PC-9 (cell line): ENCODE data around the gene TCF4. TPM values are rescaled to one million over a fixed set of nuclear protein-coding genes. Genes with fewer than 3 reads are reported as not detected.

Source experiments
- BruUV-seq: library from RNA; stranded (reverse); fragments of 400-500 nt; replicated peaks from 2 replicates; lab custom pipeline; 2021; lab: Mats Ljungman, UMichigan
- CTCF ChIA-PET: fragments of 300-600 bp; sonication (Branson Sonifier 250); formaldehyde crosslinking; loops from one replicate; lab custom pipeline; 2022; ENCODE audit warnings: antibody characterized with exemption; lab: Charles Lee
- POLR2A ChIA-PET: fragments of 300-600 bp; sonication (Branson Sonifier 250); formaldehyde crosslinking; loops from one replicate; lab custom pipeline; 2022; ENCODE audit warnings: antibody characterized with exemption; ENCODE audit not compliant: unreplicated experiment; lab: Charles Lee
- DNase-seq, 2 experiments: peaks; one replicate each; pipeline versions ENCODE4 v3.0.0 to v3.0.0-alpha.2; 2015 to 2022; ENCODE audit warnings: mixed read lengths in 1 of 2
- H2AFZ ChIP-seq: fragments of 200-600 bp; sonication (generic); 2 replicates; pipeline ENCODE4 v1.8.1; 2017; ENCODE audit warnings: antibody characterized with exemption
- H3F3A ChIP-seq: fragments of 200-600 bp; sonication (generic); 2 replicates; pipeline ENCODE4 v1.8.1; 2017; ENCODE audit warnings: antibody characterized with exemption, mild to moderate bottlenecking, low read depth; ENCODE audit not compliant: insufficient read depth
- H3K27ac ChIP-seq: fragments of 200-600 bp; sonication (generic); 2 replicates; pipeline ENCODE4 v1.6.1; 2016; ENCODE audit warnings: mixed run types
- H3K27me3 ChIP-seq: fragments of 200-600 bp; sonication (generic); 2 replicates; pipeline ENCODE4 v1.6.1; 2016; ENCODE audit warnings: low read depth, mixed run types; ENCODE audit not compliant: insufficient read depth
- H3K36me3 ChIP-seq: fragments of 200-600 bp; sonication (generic); 2 replicates; pipeline ENCODE4 v1.6.1; 2016; ENCODE audit warnings: low read depth, mixed run types
- H3K4me1 ChIP-seq: fragments of 200-600 bp; sonication (generic); replicated peaks from 2 replicates; pipeline ENCODE4 v1.6.1; 2016; ENCODE audit warnings: mixed run types; ENCODE audit not compliant: insufficient read depth
- H3K4me2 ChIP-seq: fragments of 200-600 bp; sonication (generic); 2 replicates; pipeline ENCODE4 v1.6.1; 2017; ENCODE audit warnings: mixed run types
- H3K4me3 ChIP-seq: fragments of 200-600 bp; sonication (generic); 2 replicates; pipeline ENCODE4 v1.6.1; 2016; ENCODE audit warnings: mixed run types
- H3K79me2 ChIP-seq: fragments of 200-600 bp; sonication (generic); 2 replicates; pipeline ENCODE4 v1.6.1; 2017; ENCODE audit warnings: low read depth, mixed run types
- H3K9me2 ChIP-seq: fragments of 200-600 bp; sonication (generic); 2 replicates; pipeline ENCODE4 v1.8.1; 2017; ENCODE audit warnings: mild to moderate bottlenecking; ENCODE audit not compliant: insufficient read depth
- H3K9me3 ChIP-seq: fragments of 200-600 bp; sonication (generic); 2 replicates; pipeline ENCODE4 v1.8.1; 2016; ENCODE audit warnings: low read depth; ENCODE audit not compliant: insufficient read depth
- H4K20me1 ChIP-seq: fragments of 200-600 bp; sonication (generic); 2 replicates; pipeline ENCODE4 v1.8.1; 2017; ENCODE audit not compliant: insufficient read depth
- EZH2 ChIP-seq: fragments of 200-600 bp; sonication (generic); IDR thresholded peaks from 2 replicates; pipeline ENCODE4 v1.8.0; 2017; ENCODE audit warnings: antibody characterized with exemption, low read depth
- intact Hi-C: fragments of 100-400 bp; cut with micrococcal nuclease; formaldehyde crosslinking; loops from one replicate; pipeline ENCODE4 v1.10.0; 2022; ENCODE audit not compliant: unreplicated experiment
- total RNA-seq: library from RNA; stranded (reverse); gene quantifications from 2 replicates; pipeline ENCODE4 v1.2.3, GENCODE V29; 2021
- TF ChIP-seq, protein P1 (sequence below): fragments of 200-600 bp; sonication (generic); conservative IDR thresholded peaks from 2 replicates; pipeline ENCODE4 v1.6.1; 2017; ENCODE audit warnings: mixed run types, antibody characterized with exemption, mild to moderate bottlenecking, moderate library complexity

The TCF4 gene
- total RNA-seq, 1 experiment from 2014 or later: 0.74 TPM

DNA sequence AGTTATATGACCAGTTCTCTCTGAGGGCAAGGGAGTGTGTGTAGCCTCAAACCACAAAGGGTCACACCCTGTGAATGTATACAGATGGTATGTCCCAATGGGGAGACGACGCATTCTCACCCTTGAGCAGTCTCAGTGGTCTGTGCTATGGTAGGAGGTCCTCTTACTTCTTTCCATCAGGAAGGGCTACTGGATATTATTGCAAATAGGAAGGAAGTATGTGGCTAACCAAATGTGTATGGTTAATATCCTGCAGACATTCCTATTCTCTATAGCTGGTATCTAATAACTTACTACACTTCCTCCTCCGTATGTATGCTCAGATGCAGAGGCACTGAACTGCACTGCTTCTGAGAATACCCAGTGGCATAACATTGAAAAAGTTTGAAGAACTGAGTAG is 322.0 kb downstream of the TCF4 start:
- Histone ChIP-seq H2AFZ (no peak overlapping the region), H3F3A (no peaks in the 10 kb centered on the region), H3K36me3 (no peaks in the 10 kb centered on the region), H3K4me2 (no peak overlapping the region), H3K79me2 (no peaks in the 10 kb centered on the region), H3K27me3 (no peaks in the 10 kb centered on the region), H3K4me3 (no peak overlapping the region), H3K9me2 (no peaks in the 10 kb centered on the region), H3K4me1 (no peaks in the 10 kb centered on the region), H4K20me1 (no peaks in the 10 kb centered on the region), H3K9me3 (no peaks in the 10 kb centered on the region), H3K27ac (no peak overlapping the region)
- TF ChIP-seq, protein P1, sequence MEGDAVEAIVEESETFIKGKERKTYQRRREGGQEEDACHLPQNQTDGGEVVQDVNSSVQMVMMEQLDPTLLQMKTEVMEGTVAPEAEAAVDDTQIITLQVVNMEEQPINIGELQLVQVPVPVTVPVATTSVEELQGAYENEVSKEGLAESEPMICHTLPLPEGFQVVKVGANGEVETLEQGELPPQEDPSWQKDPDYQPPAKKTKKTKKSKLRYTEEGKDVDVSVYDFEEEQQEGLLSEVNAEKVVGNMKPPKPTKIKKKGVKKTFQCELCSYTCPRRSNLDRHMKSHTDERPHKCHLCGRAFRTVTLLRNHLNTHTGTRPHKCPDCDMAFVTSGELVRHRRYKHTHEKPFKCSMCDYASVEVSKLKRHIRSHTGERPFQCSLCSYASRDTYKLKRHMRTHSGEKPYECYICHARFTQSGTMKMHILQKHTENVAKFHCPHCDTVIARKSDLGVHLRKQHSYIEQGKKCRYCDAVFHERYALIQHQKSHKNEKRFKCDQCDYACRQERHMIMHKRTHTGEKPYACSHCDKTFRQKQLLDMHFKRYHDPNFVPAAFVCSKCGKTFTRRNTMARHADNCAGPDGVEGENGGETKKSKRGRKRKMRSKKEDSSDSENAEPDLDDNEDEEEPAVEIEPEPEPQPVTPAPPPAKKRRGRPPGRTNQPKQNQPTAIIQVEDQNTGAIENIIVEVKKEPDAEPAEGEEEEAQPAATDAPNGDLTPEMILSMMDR: no peak
- TF ChIP-seq EZH2: no peak
- POLR2A ChIA-PET: no interaction called here
- BruUV-seq: no TSS peak
- no peak for DNase-seq
- CTCF ChIA-PET: no interaction called here
- intact Hi-C loops: no loop called here

DNA sequence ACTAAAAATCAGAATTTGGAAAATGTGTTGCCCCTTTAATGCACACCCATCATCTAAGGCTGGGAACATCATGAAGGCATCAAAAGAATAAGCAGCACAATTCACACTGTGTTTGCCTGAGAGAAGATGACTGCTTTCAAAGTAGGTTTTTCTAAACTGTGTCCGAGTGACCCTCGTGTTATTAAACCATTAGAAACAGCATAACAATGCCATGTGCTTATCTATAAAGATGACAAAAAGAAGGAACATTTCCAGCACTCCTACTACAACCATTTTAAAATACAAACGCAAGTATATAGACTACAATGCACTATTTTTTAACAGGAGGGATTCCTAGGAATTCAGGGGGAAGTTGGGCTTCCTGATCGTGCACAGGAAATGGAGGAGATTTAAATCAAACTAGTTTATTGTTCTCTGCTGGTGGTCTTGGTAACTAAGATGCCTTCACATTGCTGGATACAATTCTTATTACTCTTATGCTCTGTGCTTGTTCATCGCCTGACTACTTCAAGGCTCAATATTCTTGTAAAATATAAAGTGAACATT is 322.8 kb downstream of the TCF4 start:
- Histone ChIP-seq H3K4me1 (no peaks in the 10 kb centered on the region), H3K79me2 (no peaks in the 10 kb centered on the region)
- CTCF ChIA-PET: interaction anchor here (0.6 kb wide), 1 partner anchor 9 kb away, joined by 3 read pairs; no protein-coding TSS in a partner anchor

DNA sequence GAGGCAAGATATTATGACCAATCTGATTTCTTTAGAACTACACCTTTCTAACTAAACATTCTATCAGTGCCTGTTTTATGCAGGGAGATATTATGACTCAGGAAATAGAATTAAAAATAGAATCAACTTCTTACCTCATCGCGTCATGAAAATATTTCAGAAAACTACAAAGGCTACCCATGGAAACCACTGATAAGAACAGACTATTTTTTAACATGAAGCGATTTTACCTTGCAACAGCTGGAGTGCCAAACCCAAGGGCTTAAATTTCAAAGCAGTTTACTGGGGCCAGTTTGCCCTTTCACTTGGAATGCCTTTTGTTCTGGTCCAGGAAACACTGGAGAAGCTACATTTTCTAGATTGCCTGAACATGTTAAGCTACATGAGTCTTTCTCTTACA is 323.9 kb downstream of the TCF4 start:
- intact Hi-C loops: no loop called here
- H2AFZ ChIP-seq: no peak overlapping the region
- no peak overlapping the region for H3K4me3 ChIP-seq
- no peaks in the 10 kb centered on the region for H3K4me1 ChIP-seq
- no peak overlapping the region for H3K4me2 ChIP-seq
- no peaks in the 10 kb centered on the region for H3K36me3 ChIP-seq
- H3K79me2 ChIP-seq: no peaks in the 10 kb centered on the region
- H3K27me3 ChIP-seq: no peaks in the 10 kb centered on the region
- no peaks in the 10 kb centered on the region for H4K20me1 ChIP-seq
- H3F3A ChIP-seq: no peaks in the 10 kb centered on the region
- no TSS peak for BruUV-seq
- no peaks in the 10 kb centered on the region for H3K9me2 ChIP-seq
- POLR2A ChIA-PET: no interaction called here
- DNase-seq: no peak
- H3K27ac ChIP-seq: no peak overlapping the region
- H3K9me3 ChIP-seq: no peaks in the 10 kb centered on the region
- TF ChIP-seq EZH2: no peak
- TF ChIP-seq, protein P1: no peak
- CTCF ChIA-PET: no interaction called here

More for the DNA sequence above, 322.8 kb downstream of the TCF4 start:
- Histone ChIP-seq H3K9me3 (no peaks in the 10 kb centered on the region), H3K9me2 (no peaks in the 10 kb centered on the region), H3K27me3 (no peaks in the 10 kb centered on the region), H3K4me2 (no peak overlapping the region), H3F3A (no peaks in the 10 kb centered on the region), H3K36me3 (no peaks in the 10 kb centered on the region), H3K4me3 (no peak overlapping the region), H4K20me1 (no peaks in the 10 kb centered on the region), H2AFZ (no peak overlapping the region), H3K27ac (no peak overlapping the region)
- DNase-seq: no peak
- intact Hi-C loops: no loop called here
- TF ChIP-seq, protein P1: no peak
- TF ChIP-seq EZH2: no peak
- no TSS peak for BruUV-seq
- POLR2A ChIA-PET: no interaction called here
